ENCODE results near the gene AP2M1. TPM values are rescaled to one million over a fixed set of nuclear protein-coding genes. Genes with fewer than 3 reads are reported as not detected.

Gene AP2M1
- total RNA-seq, 3 donors from 2014 or later (not counting 1 experiment from before 2014, with no cell fraction given), result 157 to 188 (median 168) TPM

GRCh38 chr3:184177767-184178306, 3.2 kb downstream of the AP2M1 start:
- H3K4me3 ChIP-seq (ENCODE audit: low read length), result no peak overlapping the region
- WGBS (ENCODE audit: insufficient coverage), result 96% methylated on average over 14 of the region's 14 CpGs
- no peak for DNase-seq
- H3K27ac Mint-ChIP-seq, result peak overlapping the region in 1 of 2 donors; percentile 34
- peaks cover 25 to 31% of the 10 kb centered on the region in 2 donors for H3K4me1 Mint-ChIP-seq
- no peak overlapping the region for H3K4me3 Mint-ChIP-seq
- no peak for ATAC-seq
- intact Hi-C loops (cut with micrococcal nuclease), result no loop called here
- H3K27ac ChIP-seq (ENCODE audit: low read length), result no peak overlapping the region
- no peaks in the 10 kb centered on the region for H3K27me3 ChIP-seq (ENCODE audit: control insufficient read depth, insufficient read depth, low read length)
- H3K36me3 Mint-ChIP-seq, result no peaks in the 10 kb centered on the region
- H3K36me3 ChIP-seq (ENCODE audit: control insufficient read depth, insufficient read depth, low read length), result peaks cover 57% of the 10 kb centered on the region
- peaks cover 30% of the 10 kb centered on the region for H3K4me1 ChIP-seq (ENCODE audit: control insufficient read depth, insufficient read depth, low read length)
- TF ChIP-seq CTCF (IDR thresholded peaks at IDR 0.05), result no peak
- H3K9me3 ChIP-seq (ENCODE audit: control insufficient read depth, insufficient read depth, low read length), result no peaks in the 10 kb centered on the region
- H3K9me3 Mint-ChIP-seq, result no peaks in the 10 kb centered on the region
- H3K27me3 Mint-ChIP-seq (ENCODE audit: low read depth in 2 of 2), result no peaks in the 10 kb centered on the region

GRCh38 chr3:184178521-184179138, 4.0 kb downstream of the AP2M1 start:
- TF ChIP-seq CTCF (IDR thresholded peaks at IDR 0.05), result no peak
- Histone ChIP-seq H3K27ac (ENCODE audit: low read length) (no peak overlapping the region), H3K9me3 (ENCODE audit: control insufficient read depth, insufficient read depth, low read length) (no peaks in the 10 kb centered on the region), H3K4me1 (ENCODE audit: control insufficient read depth, insufficient read depth, low read length) (peaks cover 30% of the 10 kb centered on the region), H3K4me3 (ENCODE audit: low read length) (no peak overlapping the region), H3K36me3 (ENCODE audit: control insufficient read depth, insufficient read depth, low read length) (peaks cover 65% of the 10 kb centered on the region), H3K27me3 (ENCODE audit: control insufficient read depth, insufficient read depth, low read length) (no peaks in the 10 kb centered on the region)
- intact Hi-C loops (cut with micrococcal nuclease), result no loop called here
- H3K36me3 Mint-ChIP-seq, result no peaks in the 10 kb centered on the region
- DNase-seq (no peak), ATAC-seq (no peak)
- H3K27ac Mint-ChIP-seq, result peak overlapping the region in 1 of 2 donors; percentile 34
- no peaks in the 10 kb centered on the region for H3K9me3 Mint-ChIP-seq
- H3K4me1 Mint-ChIP-seq, result peaks cover 25 to 31% of the 10 kb centered on the region in 2 donors
- 98% methylated on average over 13 of the region's 13 CpGs for WGBS (ENCODE audit: insufficient coverage)
- H3K4me3 Mint-ChIP-seq, result no peak overlapping the region
- no peaks in the 10 kb centered on the region for H3K27me3 Mint-ChIP-seq (ENCODE audit: low read depth in 2 of 2)

- H3K4me3 Mint-ChIP-seq, result no peak overlapping the region
- peaks cover 25% of the 10 kb centered on the region for H3K4me1 ChIP-seq (ENCODE audit: control insufficient read depth, insufficient read depth, low read length)
- no peaks in the 10 kb centered on the region for H3K27me3 Mint-ChIP-seq (ENCODE audit: low read depth in 2 of 2)
- no peak for TF ChIP-seq CTCF (IDR thresholded peaks at IDR 0.05)
- ATAC-seq (no peak), DNase-seq (no peak)
- H3K4me1 Mint-ChIP-seq, result peaks cover 21 to 33% of the 10 kb centered on the region in 2 donors
- H3K27ac ChIP-seq (ENCODE audit: low read length), result no peak overlapping the region
- H3K4me3 ChIP-seq (ENCODE audit: low read length), result no peak overlapping the region
- WGBS (ENCODE audit: insufficient coverage), result 94% methylated on average over 6 of the region's 6 CpGs
- no peaks in the 10 kb centered on the region for H3K9me3 Mint-ChIP-seq
- H3K27ac Mint-ChIP-seq, result no peak overlapping the region
- H3K9me3 ChIP-seq (ENCODE audit: control insufficient read depth, insufficient read depth, low read length), result no peaks in the 10 kb centered on the region
- peaks cover 65% of the 10 kb centered on the region for H3K36me3 ChIP-seq (ENCODE audit: control insufficient read depth, insufficient read depth, low read length)
- no peaks in the 10 kb centered on the region for H3K27me3 ChIP-seq (ENCODE audit: control insufficient read depth, insufficient read depth, low read length)
- intact Hi-C loops (cut with micrococcal nuclease), result no loop called here
- no peaks in the 10 kb centered on the region for H3K36me3 Mint-ChIP-seq
Observed at GRCh38 chr3:184180165-184180564, 5.5 kb downstream of the AP2M1 start.

GRCh38 chr3:184181596-184181995, 6.9 kb downstream of the AP2M1 start:
- H3K4me1 ChIP-seq (ENCODE audit: control insufficient read depth, insufficient read depth, low read length), result peaks cover 21% of the 10 kb centered on the region
- Mint-ChIP-seq H3K9me3 (no peaks in the 10 kb centered on the region), H3K4me3 (no peak overlapping the region), H3K27me3 (ENCODE audit: low read depth in 2 of 2) (no peaks in the 10 kb centered on the region), H3K27ac (no peak overlapping the region), H3K4me1 (peaks cover 18 to 33% of the 10 kb centered on the region in 2 donors), H3K36me3 (no peaks in the 10 kb centered on the region)
- intact Hi-C loops (cut with micrococcal nuclease), result no loop called here
- H3K27ac ChIP-seq (ENCODE audit: low read length), result no peak overlapping the region
- ATAC-seq, result no peak
- no peaks in the 10 kb centered on the region for H3K9me3 ChIP-seq (ENCODE audit: control insufficient read depth, insufficient read depth, low read length)
- TF ChIP-seq CTCF (IDR thresholded peaks at IDR 0.05), result no peak
- H3K36me3 ChIP-seq (ENCODE audit: control insufficient read depth, insufficient read depth, low read length), result peaks cover 65% of the 10 kb centered on the region
- DNase-seq, result no peak
- WGBS (ENCODE audit: insufficient coverage), result 97% methylated on average over 9 of the region's 9 CpGs
- no peaks in the 10 kb centered on the region for H3K27me3 ChIP-seq (ENCODE audit: control insufficient read depth, insufficient read depth, low read length)
- no peak overlapping the region for H3K4me3 ChIP-seq (ENCODE audit: low read length)

All from natural killer cell (primary cell).